ENCODE measurements around the gene KRTAP12-1.

The KRTAP12-1 gene

DNA sequence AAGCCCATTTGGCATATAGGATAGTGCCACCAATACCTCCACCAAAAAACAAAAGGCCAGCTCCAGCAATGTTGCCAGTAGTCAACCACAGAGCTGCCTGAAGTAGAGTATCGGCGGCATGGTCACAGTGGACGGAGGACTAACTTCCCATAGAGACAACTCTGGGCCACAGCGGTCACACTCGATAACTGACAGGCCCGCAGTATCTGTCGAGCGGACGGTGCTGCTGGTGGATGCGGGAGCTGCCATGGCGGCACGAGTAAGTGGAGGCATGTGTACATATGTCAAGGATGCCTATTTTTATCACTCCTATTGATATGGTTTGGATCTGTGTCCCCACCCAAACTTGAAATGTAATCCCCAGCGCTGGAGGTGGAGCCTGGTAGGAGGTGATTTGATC lies 4.1 kb downstream of the KRTAP12-1 start:
- ATAC-seq, result no peak
- TF ChIP-seq, protein P1, sequence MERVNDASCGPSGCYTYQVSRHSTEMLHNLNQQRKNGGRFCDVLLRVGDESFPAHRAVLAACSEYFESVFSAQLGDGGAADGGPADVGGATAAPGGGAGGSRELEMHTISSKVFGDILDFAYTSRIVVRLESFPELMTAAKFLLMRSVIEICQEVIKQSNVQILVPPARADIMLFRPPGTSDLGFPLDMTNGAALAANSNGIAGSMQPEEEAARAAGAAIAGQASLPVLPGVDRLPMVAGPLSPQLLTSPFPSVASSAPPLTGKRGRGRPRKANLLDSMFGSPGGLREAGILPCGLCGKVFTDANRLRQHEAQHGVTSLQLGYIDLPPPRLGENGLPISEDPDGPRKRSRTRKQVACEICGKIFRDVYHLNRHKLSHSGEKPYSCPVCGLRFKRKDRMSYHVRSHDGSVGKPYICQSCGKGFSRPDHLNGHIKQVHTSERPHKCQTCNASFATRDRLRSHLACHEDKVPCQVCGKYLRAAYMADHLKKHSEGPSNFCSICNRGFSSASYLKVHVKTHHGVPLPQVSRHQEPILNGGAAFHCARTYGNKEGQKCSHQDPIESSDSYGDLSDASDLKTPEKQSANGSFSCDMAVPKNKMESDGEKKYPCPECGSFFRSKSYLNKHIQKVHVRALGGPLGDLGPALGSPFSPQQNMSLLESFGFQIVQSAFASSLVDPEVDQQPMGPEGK (CRISPR knock-in tag; IDR thresholded peaks at IDR 0.05; ENCODE audit: borderline replicate concordance), result no peak
- TF ChIP-seq ZNF565 (CRISPR knock-in tag; conservative IDR thresholded peaks at IDR 0.05; ENCODE audit: low read depth), result no peak
- TF ChIP-seq TCF4 (CRISPR knock-in tag; IDR thresholded peaks at IDR 0.05; ENCODE audit: borderline replicate concordance), result no peak
- TF ChIP-seq, protein P2, sequence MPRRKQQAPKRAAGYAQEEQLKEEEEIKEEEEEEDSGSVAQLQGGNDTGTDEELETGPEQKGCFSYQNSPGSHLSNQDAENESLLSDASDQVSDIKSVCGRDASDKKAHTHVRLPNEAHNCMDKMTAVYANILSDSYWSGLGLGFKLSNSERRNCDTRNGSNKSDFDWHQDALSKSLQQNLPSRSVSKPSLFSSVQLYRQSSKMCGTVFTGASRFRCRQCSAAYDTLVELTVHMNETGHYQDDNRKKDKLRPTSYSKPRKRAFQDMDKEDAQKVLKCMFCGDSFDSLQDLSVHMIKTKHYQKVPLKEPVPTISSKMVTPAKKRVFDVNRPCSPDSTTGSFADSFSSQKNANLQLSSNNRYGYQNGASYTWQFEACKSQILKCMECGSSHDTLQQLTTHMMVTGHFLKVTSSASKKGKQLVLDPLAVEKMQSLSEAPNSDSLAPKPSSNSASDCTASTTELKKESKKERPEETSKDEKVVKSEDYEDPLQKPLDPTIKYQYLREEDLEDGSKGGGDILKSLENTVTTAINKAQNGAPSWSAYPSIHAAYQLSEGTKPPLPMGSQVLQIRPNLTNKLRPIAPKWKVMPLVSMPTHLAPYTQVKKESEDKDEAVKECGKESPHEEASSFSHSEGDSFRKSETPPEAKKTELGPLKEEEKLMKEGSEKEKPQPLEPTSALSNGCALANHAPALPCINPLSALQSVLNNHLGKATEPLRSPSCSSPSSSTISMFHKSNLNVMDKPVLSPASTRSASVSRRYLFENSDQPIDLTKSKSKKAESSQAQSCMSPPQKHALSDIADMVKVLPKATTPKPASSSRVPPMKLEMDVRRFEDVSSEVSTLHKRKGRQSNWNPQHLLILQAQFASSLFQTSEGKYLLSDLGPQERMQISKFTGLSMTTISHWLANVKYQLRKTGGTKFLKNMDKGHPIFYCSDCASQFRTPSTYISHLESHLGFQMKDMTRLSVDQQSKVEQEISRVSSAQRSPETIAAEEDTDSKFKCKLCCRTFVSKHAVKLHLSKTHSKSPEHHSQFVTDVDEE (CRISPR knock-in tag; IDR thresholded peaks at IDR 0.05), result no peak
- TF ChIP-seq TOX (CRISPR knock-in tag; IDR thresholded peaks at IDR 0.05; ENCODE audit: borderline replicate concordance), result no peak
- TF ChIP-seq BACH2 (CRISPR knock-in tag; IDR thresholded peaks at IDR 0.05; ENCODE audit: borderline replicate concordance), result no peak
- no peak for TF ChIP-seq ISL1 (CRISPR knock-in tag; IDR thresholded peaks at IDR 0.05)
- TF ChIP-seq, protein P3, sequence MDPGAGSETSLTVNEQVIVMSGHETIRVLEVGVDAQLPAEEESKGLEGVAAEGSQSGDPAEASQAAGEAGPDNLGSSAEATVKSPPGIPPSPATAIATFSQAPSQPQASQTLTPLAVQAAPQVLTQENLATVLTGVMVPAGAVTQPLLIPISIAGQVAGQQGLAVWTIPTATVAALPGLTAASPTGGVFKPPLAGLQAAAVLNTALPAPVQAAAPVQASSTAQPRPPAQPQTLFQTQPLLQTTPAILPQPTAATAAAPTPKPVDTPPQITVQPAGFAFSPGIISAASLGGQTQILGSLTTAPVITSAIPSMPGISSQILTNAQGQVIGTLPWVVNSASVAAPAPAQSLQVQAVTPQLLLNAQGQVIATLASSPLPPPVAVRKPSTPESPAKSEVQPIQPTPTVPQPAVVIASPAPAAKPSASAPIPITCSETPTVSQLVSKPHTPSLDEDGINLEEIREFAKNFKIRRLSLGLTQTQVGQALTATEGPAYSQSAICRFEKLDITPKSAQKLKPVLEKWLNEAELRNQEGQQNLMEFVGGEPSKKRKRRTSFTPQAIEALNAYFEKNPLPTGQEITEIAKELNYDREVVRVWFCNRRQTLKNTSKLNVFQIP (CRISPR knock-in tag; IDR thresholded peaks at IDR 0.05; ENCODE audit: borderline replicate concordance, low read depth), result no peak
- no peak for TF ChIP-seq GLIS3 (CRISPR knock-in tag; IDR thresholded peaks at IDR 0.05)
- TF ChIP-seq ZC3H10 (CRISPR knock-in tag; IDR thresholded peaks at IDR 0.05), result no peak
- TF ChIP-seq PPARA (CRISPR knock-in tag; IDR thresholded peaks at IDR 0.05; ENCODE audit: borderline replicate concordance), result no peak
- TF ChIP-seq, protein P4, sequence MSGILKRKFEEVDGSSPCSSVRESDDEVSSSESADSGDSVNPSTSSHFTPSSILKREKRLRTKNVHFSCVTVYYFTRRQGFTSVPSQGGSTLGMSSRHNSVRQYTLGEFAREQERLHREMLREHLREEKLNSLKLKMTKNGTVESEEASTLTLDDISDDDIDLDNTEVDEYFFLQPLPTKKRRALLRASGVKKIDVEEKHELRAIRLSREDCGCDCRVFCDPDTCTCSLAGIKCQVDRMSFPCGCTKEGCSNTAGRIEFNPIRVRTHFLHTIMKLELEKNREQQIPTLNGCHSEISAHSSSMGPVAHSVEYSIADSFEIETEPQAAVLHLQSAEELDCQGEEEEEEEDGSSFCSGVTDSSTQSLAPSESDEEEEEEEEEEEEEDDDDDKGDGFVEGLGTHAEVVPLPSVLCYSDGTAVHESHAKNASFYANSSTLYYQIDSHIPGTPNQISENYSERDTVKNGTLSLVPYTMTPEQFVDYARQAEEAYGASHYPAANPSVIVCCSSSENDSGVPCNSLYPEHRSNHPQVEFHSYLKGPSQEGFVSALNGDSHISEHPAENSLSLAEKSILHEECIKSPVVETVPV (CRISPR knock-in tag; IDR thresholded peaks at IDR 0.05), result no peak
- TF ChIP-seq RARB (CRISPR knock-in tag; IDR thresholded peaks at IDR 0.05), result no peak
- TF ChIP-seq ZFP3 (CRISPR knock-in tag; IDR thresholded peaks at IDR 0.05), result no peak
- TF ChIP-seq ZFP30 (CRISPR knock-in tag; IDR thresholded peaks at IDR 0.05), result no peak
- TF ChIP-seq ARNTL (CRISPR knock-in tag; IDR thresholded peaks at IDR 0.05; ENCODE audit: borderline replicate concordance, low read depth), result no peak
- TF ChIP-seq OSR1 (CRISPR knock-in tag; IDR thresholded peaks at IDR 0.05), result no peak
- no peak for TF ChIP-seq CSDC2 (CRISPR knock-in tag; IDR thresholded peaks at IDR 0.05)
- no peak for TF ChIP-seq ESRRG (CRISPR knock-in tag; IDR thresholded peaks at IDR 0.05)

DNA sequence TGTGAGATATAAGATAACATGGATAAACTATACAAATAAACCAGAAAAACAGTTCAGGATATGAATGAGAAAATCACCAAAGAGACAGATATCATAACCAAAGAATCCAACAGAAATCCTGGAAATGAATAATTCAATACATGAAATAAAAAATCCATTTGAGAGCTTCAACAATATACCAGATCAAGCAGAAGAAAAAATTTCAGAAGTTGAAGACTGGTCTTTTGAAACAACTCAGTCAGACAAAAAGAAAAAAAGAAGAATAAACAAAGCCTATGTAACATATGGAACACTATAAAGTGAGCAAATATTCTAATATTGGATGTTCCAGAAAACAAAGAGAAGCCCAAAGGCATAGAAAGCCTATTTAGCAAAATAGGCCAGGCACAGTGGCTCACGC lies 10.1 kb downstream of the KRTAP12-1 start:
- no peak for ATAC-seq
- no peak for TF ChIP-seq PPARA (CRISPR knock-in tag; IDR thresholded peaks at IDR 0.05; ENCODE audit: borderline replicate concordance)
- no peak for TF ChIP-seq RARB (CRISPR knock-in tag; IDR thresholded peaks at IDR 0.05)
- no peak for TF ChIP-seq OSR1 (CRISPR knock-in tag; IDR thresholded peaks at IDR 0.05)
- no peak for TF ChIP-seq ARNTL (CRISPR knock-in tag; IDR thresholded peaks at IDR 0.05; ENCODE audit: borderline replicate concordance, low read depth)
- no peak for TF ChIP-seq ESRRG (CRISPR knock-in tag; IDR thresholded peaks at IDR 0.05)
- TF ChIP-seq, protein P2 (CRISPR knock-in tag; IDR thresholded peaks at IDR 0.05), result no peak
- TF ChIP-seq CSDC2 (CRISPR knock-in tag; IDR thresholded peaks at IDR 0.05), result no peak
- TF ChIP-seq, protein P1 (CRISPR knock-in tag; IDR thresholded peaks at IDR 0.05; ENCODE audit: borderline replicate concordance), result no peak
- TF ChIP-seq, protein P5, sequence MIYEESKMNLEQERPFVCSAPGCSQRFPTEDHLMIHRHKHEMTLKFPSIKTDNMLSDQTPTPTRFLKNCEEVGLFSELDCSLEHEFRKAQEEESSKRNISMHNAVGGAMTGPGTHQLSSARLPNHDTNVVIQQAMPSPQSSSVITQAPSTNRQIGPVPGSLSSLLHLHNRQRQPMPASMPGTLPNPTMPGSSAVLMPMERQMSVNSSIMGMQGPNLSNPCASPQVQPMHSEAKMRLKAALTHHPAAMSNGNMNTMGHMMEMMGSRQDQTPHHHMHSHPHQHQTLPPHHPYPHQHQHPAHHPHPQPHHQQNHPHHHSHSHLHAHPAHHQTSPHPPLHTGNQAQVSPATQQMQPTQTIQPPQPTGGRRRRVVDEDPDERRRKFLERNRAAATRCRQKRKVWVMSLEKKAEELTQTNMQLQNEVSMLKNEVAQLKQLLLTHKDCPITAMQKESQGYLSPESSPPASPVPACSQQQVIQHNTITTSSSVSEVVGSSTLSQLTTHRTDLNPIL (CRISPR knock-in tag; IDR thresholded peaks at IDR 0.05; ENCODE audit: low read depth), result no peak
- no peak for TF ChIP-seq ZFP30 (CRISPR knock-in tag; IDR thresholded peaks at IDR 0.05)
- TF ChIP-seq, protein P4 (CRISPR knock-in tag; IDR thresholded peaks at IDR 0.05), result no peak

Measured in SK-N-SH treated with all-trans-retinoic acid at 6 μM for 48 hours (cell line).